HG03457 (cell line): ENCODE results near the gene PAPPA2.

Experiments used
- ATAC-seq: cut with Tn5 transposase; IDR thresholded peaks from one replicate; pipeline ENCODE4 v1.9.1; 2021; ENCODE audit warnings: moderate number of reproducible peaks; ENCODE audit not compliant: unreplicated experiment

Gene PAPPA2

DNA sequence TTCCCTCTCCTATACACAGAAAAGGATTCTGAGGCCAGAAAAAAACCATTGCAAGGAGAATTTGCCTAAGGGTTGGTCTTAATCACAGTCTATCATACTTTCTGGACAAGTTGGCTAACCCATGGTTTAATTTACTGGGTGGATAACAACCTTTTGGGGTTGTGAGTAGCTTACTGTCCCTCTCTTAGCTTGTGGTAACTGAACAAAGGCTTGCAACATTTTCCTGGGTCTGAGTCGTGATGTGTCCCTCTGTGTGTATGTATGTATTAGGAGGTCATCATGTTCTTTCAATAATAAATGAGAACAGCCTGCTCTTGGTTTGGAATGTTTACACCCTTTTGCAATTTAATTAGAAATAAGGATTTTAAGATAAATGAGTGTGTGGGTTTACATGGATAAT, 36.7 kb downstream of the PAPPA2 start:
- no peak for ATAC-seq

- no peak for ATAC-seq
Observed at GRCh38 chr1:176501599-176501998, 38.6 kb downstream of the PAPPA2 start.

DNA sequence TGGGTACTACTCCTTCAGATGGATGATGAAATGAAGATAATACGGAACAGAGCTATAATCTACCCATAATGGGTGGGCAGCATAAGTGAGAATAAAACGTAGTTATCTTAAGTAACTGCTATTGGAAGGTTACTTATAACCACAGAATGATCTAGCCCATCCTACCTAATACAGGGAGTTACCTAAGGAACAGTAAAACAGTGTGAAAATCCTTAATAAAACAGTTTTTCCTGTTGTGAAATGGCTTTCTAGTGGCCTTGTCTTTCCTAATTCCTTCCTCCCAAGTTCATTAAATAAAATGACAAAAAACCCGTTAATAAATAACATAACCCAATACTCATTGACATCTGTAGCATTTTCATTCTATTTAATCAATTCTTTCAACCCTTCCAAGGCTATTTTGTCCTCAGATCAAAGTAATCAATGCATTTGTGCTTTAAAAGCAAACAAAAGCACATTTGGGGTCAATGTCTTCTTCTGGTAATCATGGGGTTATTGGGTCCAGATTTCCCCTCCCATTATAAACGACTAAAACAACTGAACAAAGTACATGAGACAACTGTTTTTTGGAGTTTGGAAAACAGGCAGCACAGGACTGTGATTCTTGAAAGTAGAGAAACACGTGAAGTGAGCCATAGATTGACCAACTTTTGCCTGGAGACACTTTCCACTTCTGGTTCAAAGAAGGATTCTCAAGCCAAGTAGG, 42.0 kb downstream of the PAPPA2 start:
- ATAC-seq: no peak

DNA sequence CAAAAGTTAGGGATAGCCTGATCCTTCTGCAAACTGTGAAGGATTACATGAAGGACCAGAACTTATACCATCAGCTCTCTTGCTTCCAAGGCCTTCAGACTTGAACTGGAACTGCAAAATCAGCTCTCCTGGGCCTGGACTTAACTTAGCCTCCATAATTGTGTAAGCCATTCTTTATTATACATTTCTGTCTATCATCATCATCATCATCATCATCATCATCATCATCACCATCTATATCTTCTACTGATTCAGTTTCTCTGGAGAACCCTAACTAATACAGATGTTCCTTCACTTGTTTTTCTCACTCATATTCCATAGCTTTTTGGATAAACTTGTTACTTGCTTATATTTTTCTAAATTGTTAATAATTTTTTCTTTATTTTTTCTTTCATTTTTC, 50.0 kb downstream of the PAPPA2 start:
- no peak for ATAC-seq

DNA sequence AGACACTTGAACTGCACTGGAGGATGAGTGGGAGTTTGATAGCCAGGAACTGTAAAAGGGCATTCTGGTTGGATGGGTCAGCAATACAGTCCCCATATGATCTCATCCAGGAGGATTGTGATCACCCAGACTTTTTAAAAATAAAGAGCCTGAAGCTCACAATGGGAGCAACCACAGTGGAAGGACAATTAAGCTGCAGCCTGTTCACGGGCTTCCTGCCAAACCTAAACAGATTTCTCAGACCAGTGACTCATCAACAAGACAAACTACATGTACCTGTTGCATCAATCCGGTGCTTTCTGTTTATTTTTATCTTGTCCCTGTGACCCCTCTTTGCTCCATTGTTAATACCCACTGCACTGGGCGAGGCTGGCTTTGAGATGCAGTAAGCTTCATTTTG, 52.3 kb downstream of the PAPPA2 start:
- ATAC-seq: no peak

GRCh38 chr1:176517484-176517883, 54.5 kb downstream of the PAPPA2 start:
- ATAC-seq: peak; percentile 78

DNA sequence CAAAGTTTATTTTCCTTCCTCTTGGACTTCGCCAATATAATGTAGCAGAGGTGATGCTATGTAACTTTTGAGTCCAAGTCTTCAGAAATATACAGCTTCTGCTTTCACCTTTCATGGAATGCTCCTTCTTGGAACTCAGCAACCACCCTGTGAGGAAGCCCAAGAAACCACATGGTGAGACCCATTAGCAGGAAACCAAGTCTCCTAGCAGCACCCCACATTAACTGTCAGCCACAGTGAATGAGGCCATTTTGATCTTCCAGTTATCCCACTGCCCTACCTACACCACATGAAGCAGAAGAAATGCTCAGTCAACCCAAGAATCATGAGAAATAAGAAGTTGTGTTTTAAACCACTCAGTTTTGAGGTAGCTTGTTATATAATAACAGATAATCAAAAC, 58.2 kb downstream of the PAPPA2 start:
- no peak for ATAC-seq

DNA sequence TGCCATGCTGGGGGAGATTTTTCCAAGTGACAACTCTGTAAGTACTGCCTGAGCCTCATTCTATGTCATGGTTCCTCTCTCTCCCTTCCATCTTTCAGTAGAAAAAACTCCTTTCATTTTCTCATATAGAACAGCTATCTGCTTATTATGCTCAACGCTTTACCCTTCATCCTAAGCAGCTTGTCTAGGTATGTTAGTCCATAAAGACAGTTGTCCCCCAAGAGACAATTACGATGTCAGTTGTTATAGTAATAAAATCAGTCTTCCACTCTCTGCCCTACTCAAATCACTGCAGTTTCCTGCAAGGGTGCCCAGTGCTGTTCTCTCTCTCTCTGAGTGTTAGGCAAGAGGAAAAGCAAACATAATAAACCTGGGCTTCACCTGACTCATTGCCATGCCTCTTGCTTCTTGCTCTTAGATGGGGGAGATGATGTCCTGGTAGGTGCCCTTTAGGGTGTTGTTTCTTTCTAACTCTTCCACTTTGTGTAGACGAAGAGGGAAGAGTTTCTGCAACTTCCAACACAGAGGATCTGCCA, 59.4 kb downstream of the PAPPA2 start:
- no peak for ATAC-seq

DNA sequence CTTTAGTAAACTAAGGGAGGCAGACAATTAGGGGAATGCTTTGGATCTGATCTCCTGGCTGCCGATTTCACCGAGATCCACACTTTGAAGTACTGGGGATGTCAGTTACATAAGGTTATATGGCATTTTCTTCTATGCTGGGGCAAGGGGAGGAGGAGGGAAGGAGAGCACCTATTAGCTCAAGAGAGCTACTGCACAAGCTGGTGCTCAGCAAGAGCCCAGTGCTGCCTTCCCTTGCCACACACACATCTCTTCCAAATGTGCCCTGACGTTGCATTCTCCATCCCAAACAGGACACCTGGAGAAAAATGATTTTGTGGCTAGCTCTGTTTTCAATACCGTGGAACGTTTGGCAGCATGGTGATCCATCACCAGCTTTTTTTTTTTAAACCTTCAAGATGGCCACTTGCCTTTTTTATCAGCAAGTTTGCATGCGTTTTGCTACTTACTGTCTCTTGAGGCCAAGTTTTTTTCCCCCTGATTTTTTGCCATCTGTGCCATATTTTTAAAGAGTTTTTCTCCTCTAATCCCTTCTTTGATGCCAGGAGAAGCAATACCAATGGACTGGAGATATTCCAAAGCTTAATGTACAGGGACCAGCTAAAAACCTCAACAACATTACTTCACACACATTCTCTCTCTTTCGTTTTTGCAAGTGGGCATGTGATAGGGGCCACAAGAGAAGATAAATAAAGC, 66.6 kb downstream of the PAPPA2 start:
- no peak for ATAC-seq

GRCh38 chr1:176531036-176531435, 68.1 kb downstream of the PAPPA2 start:
- no peak for ATAC-seq

GRCh38 chr1:176531921-176532897, 69.2 kb downstream of the PAPPA2 start:
- ATAC-seq: no peak

DNA sequence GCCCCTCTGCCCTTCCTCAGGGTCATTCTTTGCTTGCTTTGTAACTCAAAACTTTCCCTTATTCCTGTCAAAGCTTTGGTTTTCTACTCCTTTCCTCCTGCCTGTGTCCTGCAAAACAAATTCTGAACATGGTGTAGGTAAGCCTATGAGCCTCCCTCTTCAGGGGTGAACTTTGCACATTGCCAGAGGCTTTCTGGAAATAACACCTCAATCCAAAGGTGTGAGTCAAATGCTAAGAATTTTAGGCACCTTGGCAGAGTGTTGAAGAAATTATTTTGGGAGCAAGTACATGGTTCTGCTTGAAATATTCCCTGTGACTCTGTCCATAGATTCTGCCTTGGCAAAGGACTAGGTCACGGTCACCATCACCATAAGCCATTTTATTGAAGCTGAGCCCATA, 70.0 kb downstream of the PAPPA2 start:
- ATAC-seq: no peak

GRCh38 chr1:176536588-176536987, 73.6 kb downstream of the PAPPA2 start:
- no peak for ATAC-seq

GRCh38 chr1:176539018-176539417, 76.0 kb downstream of the PAPPA2 start:
- no peak for ATAC-seq

DNA sequence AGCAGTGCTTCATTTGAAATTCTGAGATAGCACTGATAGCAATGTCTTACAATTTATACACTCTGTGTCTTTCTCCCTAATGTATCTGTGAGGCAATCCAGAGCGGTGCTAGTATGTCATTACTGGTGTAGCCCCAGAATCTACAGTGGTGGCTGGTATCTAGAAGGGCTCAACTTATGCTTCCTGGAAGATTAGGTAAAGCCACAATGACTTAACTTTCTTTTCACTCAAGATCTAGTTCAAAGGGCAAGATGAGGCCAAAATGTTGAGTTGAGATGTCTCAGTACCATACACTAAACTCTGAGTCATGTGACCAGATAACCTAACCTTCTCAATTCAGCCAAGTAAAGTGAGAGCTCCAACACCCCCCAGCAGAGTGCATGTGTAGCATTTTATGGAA, 77.5 kb downstream of the PAPPA2 start:
- no peak for ATAC-seq

DNA sequence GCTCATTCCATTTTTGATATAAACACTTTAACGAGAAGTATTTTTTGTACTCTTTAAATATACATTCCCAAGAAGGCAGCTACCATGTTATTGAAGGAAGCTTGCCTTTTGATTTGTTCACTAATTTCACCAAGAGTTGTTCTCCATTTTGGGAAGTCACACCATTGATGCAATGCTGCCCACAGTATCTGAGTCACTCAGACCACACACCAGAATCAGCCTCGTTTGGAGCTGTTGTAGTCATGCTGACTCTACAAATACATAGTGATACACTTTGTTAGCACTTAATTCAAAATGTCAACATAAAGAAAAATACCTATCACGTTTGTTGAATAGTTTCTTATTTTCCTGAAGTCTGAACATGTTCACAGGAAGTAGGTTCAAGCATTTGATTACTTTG, 78.7 kb downstream of the PAPPA2 start:
- ATAC-seq: no peak

- no peak for ATAC-seq
Observed at GRCh38 chr1:176542352-176542751, 79.4 kb downstream of the PAPPA2 start.

DNA sequence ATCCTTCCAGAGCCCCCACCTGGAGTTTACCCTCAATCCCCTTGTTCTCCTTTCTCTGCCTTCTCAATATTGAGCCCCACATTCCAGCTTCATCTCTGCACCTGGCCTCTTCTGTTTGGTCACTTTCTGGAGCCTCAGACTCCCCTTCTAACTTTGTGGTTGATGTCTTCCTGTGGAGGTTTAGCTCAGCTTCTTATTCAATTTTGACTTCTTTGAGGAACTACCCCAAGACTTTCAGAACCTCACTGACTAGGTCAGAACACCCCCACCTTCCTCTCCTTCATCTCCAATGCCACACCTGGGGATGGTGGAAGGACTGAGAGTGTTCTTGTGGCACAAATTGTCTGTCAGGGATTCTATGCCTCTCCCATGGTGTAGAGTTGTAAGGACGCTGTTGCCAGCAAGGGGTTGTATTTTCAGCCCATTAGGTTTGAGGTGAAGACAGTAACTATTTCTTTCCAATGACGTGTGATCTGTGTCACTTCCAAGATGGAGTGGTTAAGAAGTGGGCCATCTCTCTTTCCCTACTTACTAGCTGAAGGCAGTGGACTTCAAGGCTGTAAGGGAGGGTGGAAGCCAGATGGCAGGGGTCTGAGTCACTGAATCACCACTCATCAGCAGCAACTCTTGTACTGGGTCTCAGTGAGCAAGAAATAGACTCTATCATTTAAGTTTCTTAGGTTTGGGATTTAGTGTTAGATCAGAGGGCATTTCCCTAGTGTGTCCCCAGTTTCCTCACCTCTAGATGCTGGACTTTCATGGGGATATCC, 80.6 kb downstream of the PAPPA2 start:
- ATAC-seq: no peak

DNA sequence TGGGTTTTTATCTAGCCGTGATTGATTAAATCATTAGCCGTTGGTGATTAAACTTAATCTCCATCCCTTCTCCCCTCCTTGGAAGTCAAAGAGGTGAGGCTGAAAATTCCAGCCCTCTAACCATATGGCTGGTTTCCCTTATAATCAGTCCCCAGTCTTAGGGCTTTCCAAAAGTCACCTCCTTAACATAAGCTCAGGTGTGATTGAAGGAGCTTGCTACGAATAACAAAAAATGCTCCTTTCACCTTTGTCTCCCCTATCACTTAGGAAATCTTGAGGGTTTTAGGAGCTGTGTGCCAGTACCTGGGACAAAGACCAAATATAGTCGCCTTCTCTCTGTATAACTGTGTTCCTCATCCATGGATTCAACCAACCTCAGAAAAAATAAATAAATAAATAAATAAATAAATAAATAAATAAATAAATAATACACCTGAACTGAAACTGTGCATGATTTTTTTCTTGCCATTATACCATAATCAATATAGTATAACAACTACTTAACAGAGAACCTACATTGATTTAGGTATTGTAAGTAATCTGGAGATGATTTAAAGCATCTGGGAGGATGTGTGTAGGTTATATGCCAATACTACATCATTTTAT, 82.2 kb downstream of the PAPPA2 start:
- ATAC-seq: no peak

DNA sequence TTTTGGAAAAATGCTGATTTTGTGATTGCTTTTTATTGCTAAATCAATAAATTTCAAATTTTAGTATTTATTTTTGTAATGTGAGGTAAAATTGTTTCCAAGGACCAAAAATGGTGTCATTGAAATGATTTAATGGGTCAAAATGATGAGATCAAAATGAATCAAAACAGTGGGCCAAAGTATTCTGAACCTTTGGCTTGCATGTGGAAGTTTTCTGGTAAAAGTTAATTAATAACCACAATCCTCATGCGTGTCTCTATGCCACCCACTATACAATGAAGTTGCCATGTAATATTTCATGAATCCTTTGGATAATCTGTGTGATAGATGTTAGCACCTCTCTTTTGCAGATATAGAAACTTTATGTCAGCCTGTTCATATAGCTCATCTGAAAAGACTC, 83.8 kb downstream of the PAPPA2 start:
- ATAC-seq: no peak
